HepG2 (cell line): ENCODE measurements around the gene RELL2. TPM values are rescaled to one million over a fixed set of nuclear protein-coding genes. Genes with fewer than 3 reads are reported as not detected.
A peak's percentile ranks its signal among the peaks of the same experiment; 100 is the strongest.

Source experiments
- ARHGAP35 ChIP-seq: sonication (generic); formaldehyde crosslinking; IDR thresholded peaks from 2 replicates; pipeline ENCODE4 v1.9.0; 2022; ENCODE audit warnings: mild to moderate bottlenecking, inconsistent platforms, moderate library complexity, missing genetic modification reagents, borderline replicate concordance
- CHD4 ChIP-seq: fragments of 200-600 bp; sonication (generic); IDR thresholded peaks from 2 replicates; pipeline ENCODE4 v1.7.0; 2017; ENCODE audit warnings: mild to moderate bottlenecking, low read length, borderline replicate concordance
- E2F5 ChIP-seq: sonication (generic); formaldehyde crosslinking; conservative IDR thresholded peaks from 2 replicates; pipeline ENCODE4 v1.4.0; 2020; ENCODE audit warnings: missing genetic modification reagents
- ETV5 ChIP-seq: IDR thresholded peaks from 2 replicates; pipeline ENCODE4 v1.6.1; 2018; ENCODE audit warnings: missing biosample characterization, missing genetic modification reagents, inconsistent platforms, borderline replicate concordance
- GABPA ChIP-seq, 2 experiments: IDR thresholded peaks; 2 replicates each; pipeline ENCODE4 v1.6.1; 2011 to 2016; ENCODE audit warnings: low read depth in 2 of 2, low read length in 1 of 2, missing biosample characterization in 1 of 2, missing genetic modification characterization in 1 of 2
- GZF1 ChIP-seq: sonication (generic); formaldehyde crosslinking; IDR thresholded peaks from 2 replicates; pipeline ENCODE4 v1.5.1; 2020; ENCODE audit warnings: mild to moderate bottlenecking, missing genetic modification reagents
- IRX3 ChIP-seq: sonication (generic); formaldehyde crosslinking; IDR thresholded peaks from 2 replicates; pipeline ENCODE4 v1.8.1; 2023; ENCODE audit warnings: mild to moderate bottlenecking, low read depth, missing genetic modification reagents, borderline replicate concordance
- LBX2 ChIP-seq: sonication (generic); formaldehyde crosslinking; IDR thresholded peaks from 2 replicates; pipeline ENCODE4 v1.5.0; 2020; ENCODE audit warnings: missing genetic modification reagents, mild to moderate bottlenecking, borderline replicate concordance
- MAX ChIP-seq: IDR thresholded peaks from 2 replicates; pipeline ENCODE4 v1.6.1; 2012; ENCODE audit warnings: inconsistent platforms
- MEF2D ChIP-seq: sonication (generic); formaldehyde crosslinking; IDR thresholded peaks from 2 replicates; pipeline ENCODE4 v1.5.1; 2020; ENCODE audit warnings: mild to moderate bottlenecking, missing genetic modification reagents
- NFIB ChIP-seq: sonication (generic); formaldehyde crosslinking; IDR thresholded peaks from 2 replicates; pipeline ENCODE4 v1.9.0; 2021; ENCODE audit warnings: missing genetic modification reagents, mild to moderate bottlenecking, borderline replicate concordance
- NKX3-1 ChIP-seq: sonication (generic); formaldehyde crosslinking; IDR thresholded peaks from 2 replicates; pipeline ENCODE4 v1.5.0; 2020; ENCODE audit warnings: missing genetic modification reagents
- PAF1 ChIP-seq: IDR thresholded peaks from 2 replicates; pipeline ENCODE4 v1.6.1; 2016; ENCODE audit warnings: missing genetic modification reagents, missing compliant biosample characterization
- PREB ChIP-seq: sonication (generic); formaldehyde crosslinking; IDR thresholded peaks from 2 replicates; pipeline ENCODE4 v1.4.0; 2020; ENCODE audit warnings: missing genetic modification reagents
- TP53 ChIP-seq: sonication (generic); formaldehyde crosslinking; conservative IDR thresholded peaks from 2 replicates; pipeline ENCODE4 v1.4.0; 2020; ENCODE audit warnings: missing genetic modification reagents
- ZFP62 ChIP-seq: sonication (generic); formaldehyde crosslinking; IDR thresholded peaks from 2 replicates; pipeline ENCODE4 v1.4.0; 2020; ENCODE audit warnings: missing genetic modification reagents
- ZNF382 ChIP-seq: sonication (generic); formaldehyde crosslinking; IDR thresholded peaks from 2 replicates; pipeline ENCODE4 v1.5.0; 2020; ENCODE audit warnings: missing genetic modification reagents, mild to moderate bottlenecking, borderline replicate concordance
- ZNF512 ChIP-seq: sonication (generic); formaldehyde crosslinking; IDR thresholded peaks from 2 replicates; pipeline ENCODE4 v1.4.0; 2020; ENCODE audit warnings: mild to moderate bottlenecking, missing genetic modification reagents
- ZNF574 ChIP-seq: sonication (generic); formaldehyde crosslinking; IDR thresholded peaks from 2 replicates; pipeline ENCODE4 v1.4.0; 2020; ENCODE audit warnings: missing genetic modification reagents
- ZNF614 ChIP-seq: IDR thresholded peaks from 2 replicates; pipeline ENCODE4 v1.6.1; 2018; ENCODE audit warnings: missing biosample characterization, missing genetic modification reagents, inconsistent platforms, borderline replicate concordance
- ZNF75D ChIP-seq: sonication (generic); formaldehyde crosslinking; IDR thresholded peaks from 2 replicates; pipeline ENCODE4 v1.8.1; 2023; ENCODE audit warnings: missing genetic modification reagents, mild to moderate bottlenecking, borderline replicate concordance
- ZNF773 ChIP-seq: sonication (generic); formaldehyde crosslinking; IDR thresholded peaks from 2 replicates; pipeline ENCODE4 v1.4.0; 2020; ENCODE audit warnings: missing genetic modification reagents, borderline replicate concordance
- polyA plus RNA-seq, 8 experiments: library from polyadenylated mRNA; depleted of rRNA in 3 of 8; stranded (reverse) in 7 of 8; unstranded in 1 of 8; fragments of >200 nt; fragmentation: Illumina TruSeq in 4 of 8; extraction: Trizol in 4 of 8; gene quantifications; 2 replicates each; pipeline versions ENCODE4 v1.2.1 to v1.2.3, GENCODE V29; 2011 to 2016; ENCODE audit warnings: low read depth in 4 of 8, missing spikeins in 1 of 8, mixed read lengths in 1 of 8; ENCODE audit not compliant: insufficient read depth in 1 of 8
- total RNA-seq, 5 experiments: library from RNA; depleted of rRNA; stranded (reverse); fragments of >200 nt; fragmentation: Illumina TruSeq; extraction: Trizol; gene quantifications; 2 replicates each; pipeline ENCODE4 v1.2.3, GENCODE V29; 2016; ENCODE audit warnings: low read depth in 1 of 5

The RELL2 gene
- total and polyA plus RNA-seq, 2 of the 13 experiments (the other 11 are each of a cell fraction or from before 2014, with no cell fraction given) = 6.4 to 8.3 TPM

- peak; percentile 94 for TF ChIP-seq ZNF574 (CRISPR knock-in tag)
- TF ChIP-seq PREB (CRISPR knock-in tag) = no peak
- no peak for TF ChIP-seq IRX3 (CRISPR knock-in tag)
- no peak for TF ChIP-seq NKX3-1 (CRISPR knock-in tag)
- no peak for TF ChIP-seq GZF1 (CRISPR knock-in tag)
- peak; percentile 90 for TF ChIP-seq ETV5
- 0 out of 2 replicates have a peak, but pooled peaks have one; percentile 47 for TF ChIP-seq E2F5
- peak; percentile 86 for TF ChIP-seq MEF2D (CRISPR knock-in tag)
- no peak for TF ChIP-seq ZNF75D (CRISPR knock-in tag)
- TF ChIP-seq GABPA (IDR thresholded peaks at IDR 0.05; ENCODE audit: low read depth, low read length) = peak; percentile 65
- peak; percentile 89 for TF ChIP-seq GABPA (CRISPR knock-in tag; IDR thresholded peaks at IDR 0.05; ENCODE audit: low read depth)
- peak; percentile 23; the same call in 1 of the 2 replicates for TF ChIP-seq ZNF512 (CRISPR knock-in tag)
- TF ChIP-seq PAF1 (CRISPR knock-in tag) = no peak
- peak; percentile 98 for TF ChIP-seq MAX
- TF ChIP-seq ZNF773 (CRISPR knock-in tag) = no peak
- 0 out of 2 replicates have a peak, but pooled peaks have one; percentile 40 for TF ChIP-seq LBX2
- no peak for TF ChIP-seq TP53 (CRISPR knock-in tag)
- TF ChIP-seq ARHGAP35 (CRISPR knock-in tag) = peak; percentile 79; the same call in 1 of the 2 replicates
- 0 out of 2 replicates have a peak, but pooled peaks have one; percentile 58 for TF ChIP-seq ZFP62 (CRISPR knock-in tag)
- TF ChIP-seq ZNF382 (CRISPR knock-in tag) = no peak
- no peak for TF ChIP-seq ZNF614 (CRISPR knock-in tag)
- no peak for TF ChIP-seq CHD4
- no peak for TF ChIP-seq NFIB (CRISPR knock-in tag)
Measured at GRCh38 chr5:141618804-141619554, 17.8 kb upstream of the RELL2 start, which contains the start of gene DIAPH1 (continued).
